Colon (tissue), 2 donors: ENCODE measurements around the gene FZR1.

Experiments used
- FAIRE-seq: peaks from 2 replicates; lab custom pipeline; 2012; peaks lifted over from hg19 to GRCh38; lab: Jason Lieb, UNC
- donor health status: control.
- donor health status: control.

Gene FZR1

GRCh38 chr19:3505598-3506383, at the start of gene FZR1:
FZR1 (plus strand) TSS chr19:3506311; CDS start chr19:3522990, 16,679 bp downstream.
- no peak for FAIRE-seq

DNA sequence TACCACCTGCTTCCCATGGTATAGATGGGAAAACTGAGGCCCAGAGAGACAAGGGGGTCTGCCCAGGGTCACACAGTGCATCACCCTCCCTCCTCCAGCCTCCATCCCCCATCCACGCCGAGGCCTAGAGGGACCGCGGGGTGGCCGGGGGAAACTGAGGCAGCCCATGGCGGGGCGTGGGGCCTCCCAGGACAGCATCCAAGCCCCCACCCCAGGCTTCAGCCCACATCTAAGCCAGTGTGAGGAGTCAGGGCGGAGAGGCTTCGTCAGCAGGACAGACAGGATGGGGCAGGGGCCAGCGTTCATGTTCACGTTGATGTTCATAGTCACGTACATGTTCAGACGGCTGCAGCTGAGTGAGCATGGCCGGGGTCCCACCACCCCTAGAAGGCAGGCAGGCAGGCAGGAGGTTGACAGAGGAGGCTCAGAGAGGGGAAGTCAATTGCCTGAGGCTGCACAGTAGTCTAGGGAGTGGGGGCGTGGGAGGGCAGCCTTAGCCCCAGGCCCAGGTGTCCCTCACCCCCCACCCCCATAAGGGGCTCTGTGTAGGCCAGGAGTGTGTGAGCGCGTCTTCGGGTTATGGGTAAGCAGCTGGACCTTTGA, 49.1 kb upstream of the FZR1 start:
- no peak for FAIRE-seq

DNA sequence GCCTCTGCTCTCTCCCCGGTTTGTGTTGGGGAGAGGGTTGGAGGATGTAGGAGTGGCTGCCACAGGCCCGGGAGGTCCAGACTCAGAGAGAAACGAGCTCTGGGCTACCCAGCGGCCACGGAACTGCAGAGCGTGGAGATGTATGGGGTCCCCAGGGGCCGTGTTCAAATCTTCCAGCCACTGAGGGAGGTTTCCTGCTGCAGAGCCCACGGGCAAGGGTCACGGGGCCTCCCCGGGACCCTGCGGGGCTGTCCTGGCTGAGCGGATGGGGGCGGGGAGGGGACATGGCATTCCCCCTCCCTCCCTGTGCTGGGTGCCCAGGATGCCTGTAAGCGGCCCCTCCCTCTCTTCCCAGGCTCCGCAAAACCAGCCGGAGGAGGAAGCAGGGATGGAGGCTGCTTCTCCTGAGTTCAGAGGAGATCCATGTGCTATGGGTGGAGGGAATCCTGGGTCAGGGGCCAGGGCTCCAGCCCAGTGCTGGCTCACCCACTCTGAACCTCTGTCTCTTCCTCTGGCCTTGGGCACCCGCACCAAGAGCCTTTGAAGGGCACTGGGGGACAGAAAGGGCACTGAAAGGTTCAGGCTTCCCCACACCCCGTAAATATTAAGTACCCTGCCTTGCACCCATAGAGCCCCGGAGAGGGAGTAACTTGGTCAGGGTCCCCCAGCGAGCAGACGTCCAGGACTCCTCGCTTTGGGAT, 48.4 kb upstream of the FZR1 start:
- no peak for FAIRE-seq

GRCh38 chr19:3458229-3459088, 47.7 kb upstream of the FZR1 start:
- FAIRE-seq: no peak

DNA sequence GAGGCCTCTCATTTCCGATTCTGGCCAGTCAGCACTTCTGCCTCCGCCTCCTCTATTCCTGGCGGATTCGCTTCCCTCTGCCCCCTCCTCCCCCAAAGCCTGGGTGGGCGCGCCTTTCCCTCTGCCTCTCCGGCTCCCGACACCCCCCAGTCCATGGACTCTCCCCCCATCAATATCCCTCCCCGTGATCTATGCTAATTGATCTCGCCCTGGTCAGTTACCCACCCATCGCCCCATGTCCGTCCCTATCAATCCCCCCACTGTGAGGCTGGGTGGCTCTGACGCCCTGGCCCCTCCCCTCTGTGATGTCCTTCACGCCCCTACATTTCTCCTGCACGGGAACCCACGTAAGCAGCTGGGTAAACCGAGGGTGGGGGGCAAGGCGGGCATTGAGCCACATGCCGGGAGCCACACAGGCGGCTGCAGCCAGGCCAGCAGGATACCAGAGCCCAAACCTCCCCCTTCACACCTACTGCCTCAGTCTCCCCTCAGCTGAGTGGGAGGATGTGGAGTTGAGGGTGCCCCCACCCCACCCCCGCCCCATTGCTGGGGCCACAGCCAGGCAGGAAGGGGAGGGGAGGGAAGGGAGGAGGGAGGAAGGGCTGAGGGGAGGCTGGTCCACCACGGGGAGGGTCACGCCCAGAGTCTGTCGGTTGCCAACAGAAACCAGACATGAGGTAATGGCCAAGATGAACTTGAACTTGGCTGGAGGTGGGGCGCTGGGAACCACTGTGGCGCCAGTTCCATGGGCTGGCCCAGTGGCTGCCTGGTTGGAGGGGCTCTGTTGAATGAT, 46.8 kb upstream of the FZR1 start:
- no peak for FAIRE-seq

GRCh38 chr19:3459965-3460582, 46.0 kb upstream of the FZR1 start:
- FAIRE-seq: no peak

GRCh38 chr19:3462991-3463713, 43.0 kb upstream of the FZR1 start:
- FAIRE-seq: no peak

- no peak for FAIRE-seq
Measured at GRCh38 chr19:3463714-3464586, 42.2 kb upstream of the FZR1 start.

GRCh38 chr19:3464587-3465235, 41.4 kb upstream of the FZR1 start:
- no peak for FAIRE-seq

GRCh38 chr19:3465552-3465951, 40.6 kb upstream of the FZR1 start:
- no peak for FAIRE-seq

DNA sequence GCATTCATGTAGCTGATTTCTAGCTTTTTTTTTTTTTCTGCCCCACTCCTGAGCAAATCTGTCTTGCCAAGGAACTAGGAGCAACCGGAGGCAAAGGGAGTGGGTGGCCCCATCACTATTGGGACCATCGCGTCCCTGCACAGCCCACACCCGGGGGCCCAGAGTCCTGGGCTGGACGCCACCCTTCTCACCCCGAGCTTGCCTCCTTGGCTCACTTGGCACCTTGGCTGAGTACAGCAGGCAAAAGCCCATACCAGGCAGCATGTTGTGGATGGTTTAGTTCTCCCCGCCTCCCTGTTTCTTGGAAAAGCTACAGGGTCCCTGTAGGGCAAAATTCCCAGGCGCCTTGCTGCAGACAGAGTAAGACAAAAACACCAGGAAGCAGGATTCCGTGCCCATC, 39.5 kb upstream of the FZR1 start:
- no peak for FAIRE-seq

GRCh38 chr19:3467437-3468198, 38.5 kb upstream of the FZR1 start:
- FAIRE-seq: no peak

GRCh38 chr19:3468211-3468610, 37.9 kb upstream of the FZR1 start:
- no peak for FAIRE-seq

DNA sequence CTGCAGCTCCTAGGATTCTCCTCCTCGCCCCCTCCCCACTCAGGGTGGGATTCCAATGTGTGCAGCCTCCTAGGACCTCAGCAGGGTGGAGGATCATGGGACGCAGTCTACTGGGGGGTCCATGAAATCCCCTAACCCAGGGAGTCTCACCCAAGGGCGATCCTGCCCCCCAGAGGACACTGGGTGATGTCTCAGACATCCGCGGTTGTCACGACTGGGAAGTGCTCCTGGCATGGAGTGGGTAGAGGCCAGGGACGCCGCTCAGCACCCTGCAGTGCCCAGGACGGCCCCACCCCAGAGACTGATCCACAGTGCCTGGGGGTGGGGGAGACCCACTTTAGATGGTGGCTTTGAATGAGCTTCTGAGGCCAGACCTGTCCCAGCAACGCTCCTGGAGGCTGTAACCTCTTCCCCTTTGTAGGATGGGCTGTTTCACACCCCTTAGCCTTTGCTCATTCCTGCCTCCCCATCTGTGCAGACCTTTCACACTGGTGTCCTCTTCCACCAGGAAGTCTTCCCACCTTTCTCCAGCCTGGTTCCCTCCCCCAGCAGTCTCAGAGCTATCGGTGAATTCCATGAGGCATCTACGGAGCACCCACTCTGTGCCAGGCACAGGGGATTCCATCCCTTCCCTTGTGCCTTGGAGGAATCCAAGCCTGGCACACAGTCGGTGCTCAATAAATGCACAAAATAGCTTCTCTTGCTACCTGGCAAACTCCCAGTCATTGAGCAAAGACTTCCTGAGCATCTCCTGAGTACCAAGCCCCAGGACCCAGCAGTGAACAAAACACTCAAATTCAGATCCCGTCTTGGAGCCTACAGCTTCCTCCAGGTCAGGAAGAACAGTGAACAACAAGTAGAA, 36.2 kb upstream of the FZR1 start:
- no peak for FAIRE-seq

DNA sequence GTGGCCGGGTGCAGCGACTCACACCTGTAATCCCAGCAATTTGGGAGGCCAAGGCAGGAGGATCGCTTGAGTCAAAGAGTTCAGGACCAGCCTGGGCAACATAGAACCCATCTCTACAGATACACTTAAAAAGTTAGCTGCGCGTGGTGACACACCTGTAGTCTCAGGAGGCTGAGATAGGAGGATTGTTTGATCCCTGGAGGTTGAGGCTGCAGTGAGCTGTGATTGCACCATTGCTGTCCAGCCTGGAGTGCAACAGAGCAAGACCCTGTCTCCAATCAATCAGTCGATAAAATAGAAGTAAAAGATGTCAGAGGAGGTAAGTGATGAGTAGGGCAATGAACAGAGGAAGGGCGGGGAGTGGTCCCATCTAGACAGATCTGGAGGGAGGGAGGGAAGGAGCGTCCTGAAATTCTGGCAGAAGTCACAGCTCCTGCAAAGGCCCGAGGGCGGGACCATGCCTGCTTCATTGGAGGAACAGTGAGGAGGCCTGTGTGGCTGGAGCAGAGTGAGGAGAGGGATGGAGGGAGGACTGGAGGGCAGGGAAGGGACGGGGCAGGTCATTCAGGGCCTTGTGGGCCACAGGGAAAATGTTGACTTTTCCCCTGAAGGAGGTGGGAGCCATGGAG, 35.5 kb upstream of the FZR1 start:
- no peak for FAIRE-seq

DNA sequence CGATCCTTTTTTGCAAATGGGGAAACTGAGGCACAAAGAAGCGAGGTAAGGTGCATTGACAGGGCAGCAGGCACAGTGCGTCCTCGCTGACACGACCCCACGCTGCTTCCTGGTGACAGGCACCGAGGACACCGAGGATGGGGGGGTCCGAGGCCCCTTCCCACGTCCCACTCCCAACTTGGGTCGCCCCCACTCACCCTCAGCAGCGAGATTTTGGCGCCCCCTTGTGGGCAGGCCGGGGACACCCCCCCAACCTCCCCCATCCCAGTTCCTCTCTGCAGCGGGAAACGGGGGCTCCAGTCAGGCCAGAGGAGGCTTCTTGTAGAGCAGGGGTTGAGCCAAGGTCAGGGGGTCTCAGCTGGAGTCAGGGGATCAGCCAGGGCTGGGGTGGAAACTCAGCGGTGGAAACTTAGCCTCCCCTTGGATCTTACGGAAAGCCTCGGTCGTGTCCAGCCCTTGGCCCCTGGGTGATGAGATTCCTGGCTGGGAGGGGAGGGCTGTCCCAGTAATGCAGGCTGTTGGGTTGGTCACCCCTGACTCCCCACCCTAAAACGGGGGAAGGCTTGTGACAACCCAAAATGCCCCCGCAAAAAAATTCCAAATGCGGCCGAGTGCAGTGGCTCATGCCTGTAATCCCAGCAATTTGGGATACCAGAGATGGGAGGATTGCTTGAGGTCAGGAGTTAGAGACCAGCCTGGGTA, 34.0 kb upstream of the FZR1 start:
- no peak for FAIRE-seq
